Hepatocyte (in vitro differentiated cells): ENCODE measurements around the gene PRPF6. TPM values are rescaled to one million over a fixed set of nuclear protein-coding genes. Genes with fewer than 3 reads are reported as not detected.

Experiments used
- DNase-seq: peaks from one replicate; pipeline ENCODE4 v3.0.0-alpha.2; 2016; ENCODE audit warnings: low spot score
- H2AFZ ChIP-seq: fragments of 200-600 bp; sonication (generic); 2 replicates; pipeline ENCODE4 v1.6.0; 2016; ENCODE audit warnings: antibody characterized with exemption, mild to moderate bottlenecking
- H3K27ac ChIP-seq: fragments of 200-600 bp; sonication (generic); 2 replicates; pipeline ENCODE4 v1.5.1; 2016; ENCODE audit warnings: mild to moderate bottlenecking
- H3K27me3 ChIP-seq: fragments of 200-600 bp; sonication (generic); 2 replicates; pipeline ENCODE4 v1.6.1; 2016
- H3K36me3 ChIP-seq: fragments of 200-600 bp; sonication (generic); replicated peaks from 2 replicates; pipeline ENCODE4 v1.5.1; 2016; ENCODE audit warnings: low read depth; ENCODE audit not compliant: insufficient read depth
- H3K4me1 ChIP-seq: fragments of 200-600 bp; sonication (generic); 2 replicates; pipeline ENCODE4 v1.5.1; 2016; ENCODE audit warnings: mild to moderate bottlenecking, moderate library complexity; ENCODE audit not compliant: insufficient read depth
- H3K4me2 ChIP-seq: fragments of 200-600 bp; sonication (generic); 2 replicates; pipeline ENCODE4 v1.6.0; 2016
- H3K4me3 ChIP-seq: fragments of 200-600 bp; sonication (generic); 2 replicates; pipeline ENCODE4 v1.5.1; 2016; ENCODE audit warnings: mild to moderate bottlenecking
- H3K79me2 ChIP-seq: fragments of 200-600 bp; sonication (generic); 2 replicates; pipeline ENCODE4 v1.6.0; 2017; ENCODE audit warnings: mild to moderate bottlenecking
- H3K9me2 ChIP-seq: fragments of 200-600 bp; sonication (generic); replicated peaks from 2 replicates; pipeline ENCODE4 v1.6.0; 2017; ENCODE audit warnings: mild to moderate bottlenecking; ENCODE audit not compliant: insufficient read depth
- H3K9me3 ChIP-seq: fragments of 200-600 bp; sonication (generic); 2 replicates; pipeline ENCODE4 v1.5.1; 2016; ENCODE audit warnings: low read depth, mild to moderate bottlenecking
- H4K20me1 ChIP-seq: fragments of 200-600 bp; sonication (generic); 2 replicates; pipeline ENCODE4 v1.6.0; 2016; ENCODE audit warnings: mild to moderate bottlenecking; ENCODE audit not compliant: insufficient read depth, poor library complexity, severe bottlenecking
- EZH2 ChIP-seq: fragments of 200-600 bp; sonication (generic); IDR thresholded peaks from 2 replicates; pipeline ENCODE4 v1.6.1; 2016; ENCODE audit warnings: antibody characterized with exemption, mild to moderate bottlenecking, borderline replicate concordance
- EZH2phosphoT487 ChIP-seq: fragments of 200-600 bp; sonication (generic); IDR thresholded peaks from one replicate; pipeline ENCODE4 v1.6.1; 2018; ENCODE audit warnings: antibody characterized with exemption, mild to moderate bottlenecking, low read depth, moderate library complexity; ENCODE audit not compliant: unreplicated experiment, severe bottlenecking
- WGBS: methylation state at CpG from one replicate; pipeline ENCODE4 v1.1.6; 2016; ENCODE audit warnings: low lambda C conversion rate; ENCODE audit errors: missing lambda C conversion rate; 5-methylcytosine and 5-hydroxymethylcytosine counted together
- polyA plus RNA-seq: library from polyadenylated mRNA; unstranded; fragments of >200 nt; fragmentation: Nextera tagmentation; extraction: Ambion mirVana; gene quantifications from 2 replicates; pipeline ENCODE4 v1.2.1, GENCODE V29; 2016
- total RNA-seq: library from RNA; depleted of rRNA; stranded (reverse); fragments of >200 nt; gene quantifications from 2 replicates; pipeline ENCODE4 v1.2.3, GENCODE V29; 2014
- TF ChIP-seq, protein P1 (sequence below): fragments of 200-600 bp; sonication (generic); IDR thresholded peaks from 2 replicates; pipeline ENCODE4 v1.5.1; 2016; ENCODE audit warnings: antibody characterized with exemption, mild to moderate bottlenecking; ENCODE audit not compliant: poor library complexity

The PRPF6 gene
- total and polyA plus RNA-seq, 2 experiments from 2014 or later: 37.3 to 41.3 TPM

GRCh38 chr20:63950701-63951397, 30.1 kb upstream of the PRPF6 start:
- no peak overlapping the region for H3K27ac ChIP-seq
- H3K4me2 ChIP-seq: no peak overlapping the region
- H3K9me3 ChIP-seq: no peaks in the 10 kb centered on the region
- 88% methylated on average over 20 of the region's 20 CpGs for WGBS
- H3K79me2 ChIP-seq: peaks cover 91% of the 10 kb centered on the region
- DNase-seq: no peak
- no peak overlapping the region for H2AFZ ChIP-seq
- TF ChIP-seq, protein P1, sequence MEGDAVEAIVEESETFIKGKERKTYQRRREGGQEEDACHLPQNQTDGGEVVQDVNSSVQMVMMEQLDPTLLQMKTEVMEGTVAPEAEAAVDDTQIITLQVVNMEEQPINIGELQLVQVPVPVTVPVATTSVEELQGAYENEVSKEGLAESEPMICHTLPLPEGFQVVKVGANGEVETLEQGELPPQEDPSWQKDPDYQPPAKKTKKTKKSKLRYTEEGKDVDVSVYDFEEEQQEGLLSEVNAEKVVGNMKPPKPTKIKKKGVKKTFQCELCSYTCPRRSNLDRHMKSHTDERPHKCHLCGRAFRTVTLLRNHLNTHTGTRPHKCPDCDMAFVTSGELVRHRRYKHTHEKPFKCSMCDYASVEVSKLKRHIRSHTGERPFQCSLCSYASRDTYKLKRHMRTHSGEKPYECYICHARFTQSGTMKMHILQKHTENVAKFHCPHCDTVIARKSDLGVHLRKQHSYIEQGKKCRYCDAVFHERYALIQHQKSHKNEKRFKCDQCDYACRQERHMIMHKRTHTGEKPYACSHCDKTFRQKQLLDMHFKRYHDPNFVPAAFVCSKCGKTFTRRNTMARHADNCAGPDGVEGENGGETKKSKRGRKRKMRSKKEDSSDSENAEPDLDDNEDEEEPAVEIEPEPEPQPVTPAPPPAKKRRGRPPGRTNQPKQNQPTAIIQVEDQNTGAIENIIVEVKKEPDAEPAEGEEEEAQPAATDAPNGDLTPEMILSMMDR: no peak
- TF ChIP-seq EZH2phosphoT487: no peak
- no peak for TF ChIP-seq EZH2
- H3K4me1 ChIP-seq: peaks cover 26% of the 10 kb centered on the region
- H3K9me2 ChIP-seq: no peaks in the 10 kb centered on the region
- H3K27me3 ChIP-seq: no peaks in the 10 kb centered on the region
- H3K4me3 ChIP-seq: no peak overlapping the region
- no peaks in the 10 kb centered on the region for H3K36me3 ChIP-seq
- peaks cover 92% of the 10 kb centered on the region for H4K20me1 ChIP-seq

DNA sequence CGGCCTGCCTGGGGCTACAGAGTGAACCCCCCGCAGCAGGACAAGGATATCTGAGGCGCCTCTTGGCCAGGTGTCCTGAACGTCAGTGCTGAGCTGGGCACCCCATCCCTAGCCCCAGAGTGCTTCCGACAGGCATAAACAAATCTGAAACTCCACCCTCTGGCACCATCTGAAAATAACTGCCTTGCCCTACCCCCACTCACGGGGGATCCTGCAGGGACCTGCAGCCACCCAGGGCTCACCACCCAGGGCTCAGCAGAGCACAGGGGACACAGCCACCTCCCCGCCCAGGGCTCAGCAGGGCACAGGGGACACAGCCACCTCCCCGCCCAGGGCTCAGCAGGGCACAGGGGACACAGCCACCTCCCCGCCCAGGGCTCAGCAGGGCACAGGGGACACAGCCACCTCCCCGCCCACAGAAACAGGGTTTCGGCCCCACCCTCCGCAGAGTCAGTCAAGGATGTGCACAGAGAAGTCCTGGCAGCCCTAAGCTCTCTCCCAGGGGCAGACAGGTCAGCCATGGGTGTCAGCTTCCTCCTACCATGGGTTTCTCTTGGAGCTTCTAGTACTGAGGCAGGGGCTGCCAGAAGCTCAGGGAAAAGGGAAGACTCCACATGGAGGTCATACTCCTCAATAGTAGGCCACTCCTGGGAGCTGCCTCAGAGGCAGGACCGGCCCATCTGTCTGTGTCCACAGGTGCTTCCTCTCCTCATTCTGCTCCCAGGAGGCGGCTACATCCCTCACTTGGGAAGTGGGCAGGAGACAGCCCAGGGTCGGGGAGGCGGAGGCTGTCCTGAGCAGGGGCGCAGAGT, 29.3 kb upstream of the PRPF6 start:
- Histone ChIP-seq H3K27me3 (no peaks in the 10 kb centered on the region), H3K4me1 (peaks cover 26% of the 10 kb centered on the region), H3K9me2 (no peaks in the 10 kb centered on the region), H3K4me2 (no peak overlapping the region), H3K36me3 (no peaks in the 10 kb centered on the region), H3K9me3 (no peaks in the 10 kb centered on the region), H3K79me2 (peaks cover 87% of the 10 kb centered on the region), H3K27ac (no peak overlapping the region), H4K20me1 (peaks cover 84% of the 10 kb centered on the region), H2AFZ (no peak overlapping the region), H3K4me3 (no peak overlapping the region)
- 83% methylated on average over 17 of the region's 17 CpGs for WGBS
- TF ChIP-seq EZH2phosphoT487 (no peak), EZH2 (no peak)
- TF ChIP-seq, protein P1: no peak
- no peak for DNase-seq

DNA sequence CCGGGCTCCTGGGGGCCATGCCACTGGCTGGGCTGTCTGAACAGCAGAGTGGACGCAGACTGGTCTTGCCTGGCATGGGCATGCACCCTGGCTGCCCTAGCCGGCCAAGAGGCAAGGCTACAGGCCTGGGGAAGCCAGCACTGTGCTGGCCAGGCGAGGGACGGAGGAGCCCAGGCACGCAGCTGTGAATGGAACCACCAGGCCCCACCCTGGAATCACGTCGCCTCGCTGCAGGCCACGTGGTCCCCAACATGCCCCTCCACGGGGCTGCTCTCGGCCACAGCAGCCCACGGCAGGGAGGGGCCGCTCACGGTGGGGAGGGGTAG, 28.8 kb upstream of the PRPF6 start:
- Histone ChIP-seq H2AFZ (no peak overlapping the region), H3K4me3 (no peak overlapping the region), H3K27me3 (no peaks in the 10 kb centered on the region), H3K79me2 (peaks cover 81% of the 10 kb centered on the region), H4K20me1 (peaks cover 79% of the 10 kb centered on the region), H3K4me1 (peaks cover 26% of the 10 kb centered on the region), H3K4me2 (no peak overlapping the region), H3K9me2 (no peaks in the 10 kb centered on the region), H3K27ac (no peak overlapping the region), H3K36me3 (no peaks in the 10 kb centered on the region), H3K9me3 (no peaks in the 10 kb centered on the region)
- TF ChIP-seq EZH2phosphoT487: no peak
- TF ChIP-seq, protein P1: no peak
- no peak for TF ChIP-seq EZH2
- 92% methylated on average over 15 of the region's 15 CpGs for WGBS
- DNase-seq: no peak
